HG02840 (cell line): ENCODE results near the gene PRTN3.
A peak's percentile ranks its signal among the peaks of the same experiment; 100 is the strongest.

Experiments
- ATAC-seq: cut with Tn5 transposase; IDR thresholded peaks from one replicate; pipeline ENCODE4 v1.9.1; 2021; ENCODE audit warnings: mild to moderate bottlenecking, moderate library complexity, moderate number of reproducible peaks; ENCODE audit not compliant: unreplicated experiment, low FRiP score

Gene PRTN3

DNA sequence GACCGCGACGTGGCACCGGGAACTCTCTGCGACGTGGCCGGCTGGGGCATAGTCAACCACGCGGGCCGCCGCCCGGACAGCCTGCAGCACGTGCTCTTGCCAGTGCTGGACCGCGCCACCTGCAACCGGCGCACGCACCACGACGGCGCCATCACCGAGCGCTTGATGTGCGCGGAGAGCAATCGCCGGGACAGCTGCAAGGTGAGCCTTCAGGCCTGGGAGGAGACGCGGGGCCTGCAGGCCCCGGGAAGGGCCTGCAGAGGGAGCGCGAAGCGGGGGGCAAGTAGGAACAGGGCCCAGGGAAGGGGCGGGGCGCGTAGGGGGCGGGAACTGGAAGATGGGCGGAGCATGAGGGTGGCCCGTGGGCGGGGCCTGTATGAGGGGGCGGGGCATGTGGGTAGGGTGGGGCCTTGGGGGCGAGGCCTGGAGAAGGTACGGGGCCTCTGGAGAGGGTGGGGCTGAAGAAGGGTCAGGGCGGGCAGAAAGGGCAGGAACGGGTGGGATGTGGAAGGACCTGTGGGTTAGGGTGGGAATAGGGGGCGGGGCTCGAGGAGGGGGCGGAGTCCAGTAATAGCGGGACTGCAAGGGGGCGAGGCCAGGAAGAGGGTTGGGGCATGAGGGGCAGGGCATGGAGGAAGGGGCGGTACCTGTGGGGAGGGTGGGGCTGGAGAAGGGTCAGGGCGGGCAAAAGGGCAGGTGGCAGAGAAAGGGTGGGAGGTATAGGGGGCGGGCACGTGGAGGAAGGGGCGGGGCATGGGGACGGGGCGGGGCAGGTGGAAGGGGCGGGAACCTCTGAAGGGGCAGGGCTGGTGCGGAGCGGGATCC lies 21.2 kb downstream of the PRTN3 start:
- ATAC-seq = no peak

- no peak for ATAC-seq
Observed at GRCh38 chr19:862581-863314, 21.9 kb downstream of the PRTN3 start.

DNA sequence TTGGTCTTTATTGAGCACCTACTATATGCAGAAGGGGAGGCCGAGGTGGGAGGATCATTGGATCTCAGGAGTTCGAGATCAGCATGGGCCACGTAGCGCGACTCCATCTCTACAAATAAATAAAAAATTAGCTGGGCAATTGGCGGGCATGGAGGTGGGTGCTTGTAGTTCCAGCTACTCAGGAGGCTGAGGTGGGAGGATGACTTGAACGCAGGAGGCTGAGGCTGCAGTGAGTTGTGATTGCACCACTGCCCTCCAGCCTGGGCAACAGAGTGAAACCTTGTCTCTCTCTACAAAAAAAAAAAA lies 22.5 kb downstream of the PRTN3 start:
- no peak for ATAC-seq

DNA sequence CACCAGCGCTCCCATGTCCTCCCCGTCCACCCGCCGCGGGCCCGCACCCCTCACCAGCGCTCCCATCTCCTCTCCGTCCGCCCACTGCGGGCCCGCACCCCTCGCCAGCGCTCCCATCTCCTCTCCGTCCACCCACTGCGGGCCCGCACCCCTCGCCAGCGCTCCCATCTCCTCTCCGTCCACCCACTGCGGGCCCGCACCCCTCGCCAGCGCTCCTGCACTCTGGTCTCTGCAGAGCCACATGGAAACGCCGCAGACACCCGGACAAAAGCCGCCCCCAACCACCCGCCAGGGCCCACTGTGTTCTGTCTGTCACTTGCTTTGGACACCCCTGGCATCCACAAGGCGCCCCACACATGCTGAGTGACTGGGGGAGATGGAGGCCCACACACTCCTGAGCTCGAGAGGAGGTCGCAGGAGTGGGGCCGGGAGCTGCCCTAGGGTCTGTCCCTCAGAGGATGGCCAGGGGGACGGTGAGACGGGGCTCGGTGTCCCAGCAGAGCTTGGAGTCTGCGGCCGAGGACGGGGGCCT lies 26.0 kb downstream of the PRTN3 start:
- ATAC-seq = no peak

DNA sequence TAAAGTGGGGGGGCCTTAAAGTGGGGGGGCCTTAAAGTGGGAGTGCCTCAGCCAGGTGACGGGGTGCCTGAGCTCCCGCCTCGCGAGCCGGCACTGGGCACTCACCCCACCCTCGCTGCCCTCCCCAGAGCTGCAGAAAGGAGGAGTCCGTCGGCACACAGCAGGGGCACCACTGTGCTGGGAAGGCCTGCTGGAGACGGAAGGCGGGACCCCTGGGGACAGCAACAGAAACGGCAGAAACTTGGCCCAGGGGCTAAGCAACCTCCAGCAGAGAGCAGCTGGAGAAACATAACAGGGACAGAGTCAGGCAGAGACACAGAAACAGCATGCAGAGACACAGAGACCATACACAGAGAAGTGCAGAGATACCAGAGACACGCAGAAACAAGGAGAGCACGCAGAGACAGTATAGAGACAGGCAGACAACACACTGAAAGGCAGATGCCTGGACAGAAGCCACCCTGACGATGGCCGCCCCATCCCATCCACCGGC lies 26.5 kb downstream of the PRTN3 start:
- no peak for ATAC-seq

DNA sequence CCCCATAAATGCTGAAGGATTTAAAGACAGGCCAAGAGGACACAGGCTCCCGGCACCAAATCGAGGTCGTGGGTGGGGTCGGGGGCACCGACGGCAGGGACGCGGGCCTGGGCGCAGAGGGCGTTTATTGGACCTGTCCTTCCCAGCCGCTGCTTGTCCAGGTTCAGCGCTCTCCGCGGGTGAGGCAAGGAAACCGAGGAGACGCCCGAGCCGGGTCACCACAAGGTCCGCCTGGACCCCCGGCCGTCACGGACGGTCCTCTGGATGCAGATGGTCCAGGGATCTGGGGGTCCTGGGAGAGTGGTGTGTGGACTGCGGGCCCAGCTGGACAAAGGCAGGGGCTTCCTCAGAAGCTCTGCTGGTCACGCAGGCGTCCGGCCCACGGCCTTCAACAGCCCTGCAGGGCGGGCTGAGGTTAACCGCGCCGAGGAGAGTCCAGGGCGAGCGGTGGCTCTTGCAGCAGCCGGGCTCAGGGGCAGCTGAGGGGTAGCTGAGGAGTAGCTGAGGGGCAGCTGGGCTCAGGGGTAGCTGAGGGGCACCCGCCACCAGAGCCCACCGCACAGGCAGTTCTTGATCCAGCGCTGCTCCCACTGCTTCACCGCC lies 27.2 kb downstream of the PRTN3 start:
- no peak for ATAC-seq

GRCh38 chr19:868458-869244 lies 27.9 kb downstream of the PRTN3 start:
- ATAC-seq = no peak

DNA sequence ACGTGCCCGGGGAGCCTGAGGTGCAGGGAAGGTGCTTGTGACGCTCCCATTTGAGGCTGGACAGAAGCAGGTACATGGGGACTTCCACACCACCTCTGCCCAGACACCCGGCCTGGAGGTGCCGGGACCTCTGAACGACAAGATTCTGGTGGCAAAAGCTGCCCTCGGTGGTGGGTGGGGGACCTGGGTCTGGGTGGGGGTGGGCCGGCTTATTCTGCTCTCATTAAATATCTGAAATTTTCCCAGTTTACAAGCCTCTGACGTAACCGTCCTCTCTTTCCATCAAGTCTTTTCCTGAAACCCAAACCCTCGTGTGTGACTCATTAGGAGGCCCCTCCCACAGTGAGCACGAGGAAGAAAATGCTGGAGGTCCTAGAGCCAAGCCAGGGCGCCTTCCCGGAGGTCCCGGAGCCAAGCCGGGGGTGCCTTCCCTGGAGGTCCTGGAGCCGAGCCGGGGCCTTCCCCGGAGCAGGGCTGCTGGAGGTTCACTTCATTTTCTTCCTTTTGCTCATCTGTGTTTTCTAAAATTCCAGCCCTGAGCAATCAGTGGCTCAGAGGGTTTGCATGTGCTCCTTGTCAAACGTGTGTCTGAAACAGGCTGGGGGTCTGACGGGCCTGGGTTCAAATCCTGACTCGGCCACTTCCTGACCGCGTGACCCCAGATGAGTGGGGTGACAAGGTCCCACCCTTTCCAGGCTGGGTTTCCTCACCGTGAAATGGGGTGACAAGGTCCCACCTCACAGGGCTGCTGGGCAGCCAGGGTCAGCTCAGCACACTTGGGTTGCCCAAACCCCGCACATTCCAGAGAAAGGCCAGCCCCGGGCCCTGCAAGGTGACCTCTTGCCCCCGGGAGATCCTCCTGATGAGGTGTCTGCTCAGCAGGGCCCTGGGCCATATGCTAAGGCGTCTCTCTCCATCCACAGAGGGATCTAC lies 28.7 kb downstream of the PRTN3 start:
- ATAC-seq = no peak

GRCh38 chr19:870314-870713 lies 29.5 kb downstream of the PRTN3 start:
- no peak for ATAC-seq

DNA sequence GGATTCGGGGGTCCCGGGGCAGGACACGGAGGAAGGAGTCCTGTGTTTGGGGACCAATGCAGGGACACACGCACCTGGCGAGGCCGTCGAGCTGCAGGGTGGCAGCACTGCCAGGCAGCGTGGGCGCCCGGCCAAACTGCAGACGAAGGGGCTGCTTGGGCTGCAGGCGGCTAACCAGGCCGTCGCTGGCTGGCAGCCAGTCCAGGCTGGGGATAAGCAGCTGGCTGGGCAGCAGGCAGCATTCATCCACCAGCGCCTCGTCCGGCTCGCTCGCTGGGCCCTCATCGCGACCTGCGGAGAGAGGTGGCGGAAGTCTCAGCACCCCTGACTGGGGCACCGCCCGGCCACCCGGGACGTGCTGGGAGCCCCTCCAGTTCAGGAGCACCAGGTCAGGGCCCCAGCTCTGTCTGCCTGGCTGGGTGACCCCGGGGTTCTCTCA lies 30.2 kb downstream of the PRTN3 start:
- no peak for ATAC-seq

- ATAC-seq = no peak
Observed at GRCh38 chr19:871446-872265, 30.9 kb downstream of the PRTN3 start.

- peak; percentile 54 for ATAC-seq
Observed at GRCh38 chr19:872266-872951, 31.6 kb downstream of the PRTN3 start.

DNA sequence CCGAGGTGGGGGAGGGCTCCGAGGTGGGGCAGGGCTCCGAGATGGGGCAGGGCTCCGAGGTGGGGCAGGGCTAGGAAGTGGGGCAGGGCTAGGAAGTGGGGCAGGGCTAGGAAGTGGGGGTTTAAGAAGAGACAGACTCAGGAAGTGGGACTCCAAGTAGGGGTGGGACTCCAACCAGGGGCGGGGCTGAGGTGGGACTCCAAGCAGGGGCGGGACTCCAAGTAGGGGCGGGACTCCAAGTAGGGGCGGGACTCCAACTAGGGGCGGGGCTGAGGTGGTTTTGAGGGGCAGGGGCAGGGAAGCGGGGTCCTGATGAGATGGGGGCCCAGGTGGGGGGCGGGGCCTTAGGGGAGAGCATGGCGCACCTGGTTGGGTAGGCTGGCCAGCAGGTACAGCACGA lies 32.3 kb downstream of the PRTN3 start:
- no peak for ATAC-seq

DNA sequence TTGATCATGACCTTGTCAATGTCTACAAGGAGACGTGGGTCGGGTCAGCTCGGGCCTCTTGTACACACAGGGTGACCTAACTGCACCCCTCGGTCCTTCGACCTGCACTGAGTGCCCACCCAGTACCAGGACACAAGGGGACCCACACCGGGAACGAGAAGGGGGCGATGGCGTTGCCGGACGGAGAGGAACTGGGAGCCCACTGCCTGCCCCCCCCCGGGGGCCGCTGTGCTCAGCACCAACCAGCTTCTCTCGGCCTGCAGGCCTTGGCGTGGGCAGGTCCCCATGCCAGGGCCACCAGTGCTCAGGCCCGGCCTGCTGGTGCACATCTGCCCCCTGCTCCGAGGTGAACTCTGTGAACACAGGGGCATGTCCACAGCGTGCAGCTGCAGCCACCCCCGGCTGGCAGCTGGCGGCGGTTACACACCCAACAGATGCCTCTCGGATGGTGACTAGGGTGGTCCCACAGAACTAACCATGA lies 32.8 kb downstream of the PRTN3 start:
- ATAC-seq = no peak

GRCh38 chr19:875265-875879 lies 34.6 kb downstream of the PRTN3 start:
- ATAC-seq = no peak

DNA sequence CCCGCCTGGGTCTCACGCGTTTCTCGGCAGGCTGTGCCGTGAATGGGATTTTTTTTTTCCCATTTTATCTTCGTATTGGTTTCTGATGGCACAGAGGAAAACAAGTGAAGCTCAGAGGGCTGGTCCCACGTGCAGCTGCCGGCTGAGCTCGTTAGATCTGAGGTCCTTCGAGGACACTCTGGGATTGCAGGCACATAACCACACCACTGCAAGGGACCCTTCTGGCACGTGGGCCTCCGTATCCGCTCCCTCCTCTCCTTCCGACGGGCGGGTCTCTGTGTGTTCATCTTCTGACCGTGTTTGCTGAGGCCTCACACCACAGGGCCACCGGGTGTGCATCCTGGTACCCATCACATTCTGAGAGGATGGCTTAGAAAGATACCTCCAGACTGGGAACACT lies 35.3 kb downstream of the PRTN3 start:
- ATAC-seq = no peak

- ATAC-seq = no peak
Observed at GRCh38 chr19:876780-877314, 36.0 kb downstream of the PRTN3 start.
